Measurements from ENCODE around the gene SLC9A1.

The SLC9A1 gene

GRCh38 chr1:27102707-27103468 lies 52.0 kb downstream of the SLC9A1 start:
- peak; percentile 77 for DNase-seq (ENCODE audit: low spot score)

- DNase-seq (ENCODE audit: low spot score) = no peak
Observed at GRCh38 chr1:27102134-27102706, 52.7 kb downstream of the SLC9A1 start.

- DNase-seq (ENCODE audit: low spot score) = no peak
Observed at GRCh38 chr1:27101696-27102095, 53.2 kb downstream of the SLC9A1 start.

GRCh38 chr1:27101054-27101491 lies 53.9 kb downstream of the SLC9A1 start:
- no peak for DNase-seq (ENCODE audit: low spot score)

- DNase-seq (ENCODE audit: low spot score) = no peak
Observed at GRCh38 chr1:27100335-27101053, 54.4 kb downstream of the SLC9A1 start.

GRCh38 chr1:27099587-27100334 lies 55.2 kb downstream of the SLC9A1 start:
- DNase-seq (ENCODE audit: low spot score) = peak; percentile 15

- no peak for DNase-seq (ENCODE audit: low spot score)
Observed at GRCh38 chr1:27099135-27099586, 55.8 kb downstream of the SLC9A1 start.

- no peak for DNase-seq (ENCODE audit: low spot score)
Observed at GRCh38 chr1:27098431-27099134, 56.3 kb downstream of the SLC9A1 start.

- peak; percentile 77 for DNase-seq (ENCODE audit: low spot score)
Observed at GRCh38 chr1:27097484-27097917, 57.4 kb downstream of the SLC9A1 start.

- DNase-seq (ENCODE audit: low spot score) = no peak
Observed at GRCh38 chr1:27095576-27095975, 59.3 kb downstream of the SLC9A1 start.

GRCh38 chr1:27092888-27093287 lies 62.0 kb downstream of the SLC9A1 start:
- no peak for DNase-seq (ENCODE audit: low spot score)

GRCh38 chr1:27090911-27091310 lies 64.0 kb downstream of the SLC9A1 start:
- no peak for DNase-seq (ENCODE audit: low spot score)

GRCh38 chr1:27087371-27088220 lies 67.3 kb downstream of the SLC9A1 start:
- DNase-seq (ENCODE audit: low spot score) = no peak

GRCh38 chr1:27086628-27087027 lies 68.3 kb downstream of the SLC9A1 start:
- no peak for DNase-seq (ENCODE audit: low spot score)

GRCh38 chr1:27086026-27086425 lies 68.9 kb downstream of the SLC9A1 start:
- no peak for DNase-seq (ENCODE audit: low spot score)

- DNase-seq (ENCODE audit: low spot score) = no peak
Observed at GRCh38 chr1:27084107-27084506, 70.8 kb downstream of the SLC9A1 start.

- no peak for DNase-seq (ENCODE audit: low spot score)
Observed at GRCh38 chr1:27077968-27078367, 77.0 kb downstream of the SLC9A1 start.

GRCh38 chr1:27076803-27077202 lies 78.1 kb downstream of the SLC9A1 start:
- no peak for DNase-seq (ENCODE audit: low spot score)

- DNase-seq (ENCODE audit: low spot score) = no peak
Observed at GRCh38 chr1:27074175-27074780, 80.6 kb downstream of the SLC9A1 start.

GRCh38 chr1:27071049-27071416 lies 83.9 kb downstream of the SLC9A1 start:
- DNase-seq (ENCODE audit: low spot score) = no peak
